Dedifferentiated amniotic fluid mesenchymal stem cell (primary cell): Measurements from ENCODE around the gene YY1.

Experiments
- DNase-seq: peaks from one replicate; pipeline ENCODE4 v3.0.0-alpha.2; 2016; ENCODE audit errors: extremely low spot score

YY1 gene

DNA sequence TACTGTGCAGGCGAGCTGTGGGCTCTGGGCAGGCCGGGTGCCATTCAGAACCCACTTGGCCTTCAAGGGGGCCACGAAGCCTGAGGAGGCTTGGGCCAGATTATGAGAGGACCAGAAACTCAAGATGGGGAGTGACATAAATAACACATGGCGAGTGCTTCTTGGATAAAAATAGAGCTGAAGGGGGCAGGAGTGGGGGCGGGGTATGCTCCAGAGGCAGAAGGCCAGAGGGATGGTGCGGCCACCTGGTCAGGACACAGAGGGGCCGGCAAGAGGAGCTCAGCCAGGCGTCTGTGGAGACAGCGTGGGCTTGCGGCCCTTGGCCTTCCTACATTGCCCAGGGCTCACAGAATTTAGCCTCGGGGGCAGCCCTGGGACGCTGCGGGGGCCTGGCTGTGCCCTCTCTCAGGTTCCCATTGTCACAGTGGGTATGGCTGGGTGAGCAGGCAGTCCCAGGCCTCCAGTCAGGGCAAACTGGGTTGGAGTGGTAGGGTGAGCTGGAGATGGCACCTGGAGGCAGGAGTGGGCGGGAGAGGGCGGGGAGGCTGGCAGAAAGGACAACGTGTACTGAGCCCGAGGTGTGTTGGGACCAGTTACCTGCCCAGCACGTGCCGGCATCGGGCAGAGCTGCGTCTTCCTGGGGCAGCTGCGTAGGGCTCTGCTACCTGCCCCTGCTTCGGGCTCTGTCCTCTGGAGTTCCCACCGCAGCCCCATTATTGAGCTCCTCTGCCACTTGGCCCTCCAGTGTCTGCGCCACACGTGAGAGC, 74.7 kb downstream of the YY1 start:
- DNase-seq, result no peak

DNA sequence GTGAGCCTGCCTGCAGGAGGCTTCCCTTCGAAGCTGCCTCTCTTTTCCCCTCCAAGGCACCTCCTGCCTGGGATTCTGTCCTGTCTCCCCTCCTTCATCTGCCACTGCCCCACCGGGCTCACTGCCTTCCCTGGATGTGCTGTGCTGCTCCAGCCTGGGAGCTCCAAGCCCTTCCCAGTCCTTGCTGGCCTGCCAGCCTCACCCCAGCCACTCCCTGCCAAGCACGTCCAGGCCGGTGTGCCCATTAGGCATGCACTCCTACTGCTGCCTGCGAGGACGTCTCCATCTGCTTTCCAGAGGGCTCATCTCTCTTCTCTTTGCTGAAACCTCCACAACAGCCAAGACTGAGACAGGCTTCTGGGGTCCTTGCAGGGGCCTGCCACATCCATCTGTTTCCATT, 75.8 kb downstream of the YY1 start:
- no peak for DNase-seq

DNA sequence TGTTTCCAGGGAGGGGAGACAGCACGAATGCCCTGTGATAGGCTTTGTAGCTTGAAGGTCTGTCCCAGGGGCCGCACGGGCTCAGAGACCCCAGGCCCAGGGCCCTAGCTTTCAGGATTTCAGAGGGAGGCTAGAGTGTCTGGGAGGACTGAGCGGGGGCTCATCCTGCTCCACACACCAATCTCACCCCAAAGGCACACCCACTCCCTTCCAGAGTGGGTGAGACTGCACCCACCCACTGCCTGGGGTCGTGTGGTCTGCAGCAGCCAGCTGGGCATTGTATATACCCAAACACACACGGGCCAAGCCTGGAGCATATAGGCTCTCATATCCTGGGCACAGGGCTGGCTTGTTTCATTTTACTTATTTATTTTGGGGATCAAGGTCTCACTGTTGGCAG, 78.4 kb downstream of the YY1 start:
- no peak for DNase-seq

DNA sequence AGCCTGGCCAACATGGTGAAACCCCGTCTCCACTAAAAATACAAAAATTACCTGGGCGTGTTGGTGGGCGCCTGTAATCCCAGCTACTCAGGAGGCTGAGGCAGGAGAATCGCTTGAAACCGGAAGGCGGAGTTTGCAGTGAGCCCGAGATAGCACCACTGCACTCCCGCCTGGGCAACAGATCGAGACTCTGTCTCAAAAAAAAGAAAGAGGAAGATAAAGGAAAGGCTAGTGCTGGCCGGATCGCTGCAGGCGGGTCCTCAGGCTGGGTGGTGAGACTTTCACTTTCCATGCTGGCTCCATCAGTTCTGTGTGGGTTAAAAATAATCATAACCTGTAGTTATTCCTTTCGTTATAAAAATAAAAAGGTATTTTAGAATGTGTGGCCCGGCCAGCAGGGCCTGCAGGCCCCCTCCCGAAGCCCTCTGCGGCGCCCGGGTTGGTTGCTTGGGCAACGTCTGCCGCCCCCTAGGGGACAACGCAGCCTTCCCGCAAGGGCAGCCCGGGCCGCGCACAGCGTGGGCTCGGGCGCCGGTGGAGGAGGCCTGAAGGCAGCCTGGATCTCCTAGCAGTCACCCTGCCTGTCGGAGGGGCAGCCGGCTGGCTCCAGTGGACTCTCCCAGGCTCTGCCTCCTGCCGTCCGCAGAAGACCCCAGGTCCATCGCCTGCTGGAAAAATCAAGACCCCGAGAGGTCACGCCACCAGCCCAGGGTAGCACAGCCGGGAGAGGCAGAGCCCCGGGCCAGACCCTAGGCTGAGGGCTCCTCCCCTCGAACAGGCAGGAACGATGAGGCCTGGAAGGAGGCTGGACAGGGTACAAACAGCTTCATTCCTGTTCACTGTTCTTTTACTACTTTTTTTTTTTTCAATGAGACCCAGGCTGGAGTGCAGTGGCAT, 79.2 kb downstream of the YY1 start:
- DNase-seq, result no peak

GRCh38 chr14:100320157-100320856, 81.4 kb downstream of the YY1 start:
- DNase-seq, result no peak

DNA sequence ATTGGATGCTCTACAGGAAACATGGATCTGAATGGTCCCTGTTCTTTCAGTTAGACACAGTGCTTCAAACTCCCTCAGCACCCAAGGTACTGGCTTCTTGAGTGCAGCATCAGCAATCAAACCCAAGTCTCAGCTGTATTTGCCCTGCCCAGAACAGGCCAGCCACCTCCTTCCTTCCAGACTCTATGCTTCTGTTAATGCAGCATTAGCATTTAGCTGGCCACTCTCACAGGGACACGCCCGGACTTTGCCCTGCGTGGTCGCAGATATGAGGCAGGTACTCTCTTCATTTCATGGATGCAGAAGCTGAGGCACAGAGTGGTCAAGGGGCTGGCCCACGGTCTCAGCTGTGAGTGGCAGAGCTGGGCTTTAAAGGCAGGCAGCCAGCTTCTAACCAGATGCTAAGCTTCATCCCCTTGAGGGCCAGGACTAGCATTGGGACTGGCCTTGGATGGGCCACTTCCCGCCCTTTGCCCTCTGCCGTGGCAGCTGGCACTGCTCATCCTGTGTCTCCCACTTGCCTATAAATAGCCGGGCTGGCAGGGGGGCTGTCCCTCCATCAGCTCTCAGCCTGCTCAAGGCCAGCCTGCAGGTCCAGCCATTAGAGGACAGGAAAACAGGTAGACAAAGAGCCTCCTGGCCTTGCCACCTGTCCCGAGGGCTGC, 82.7 kb downstream of the YY1 start:
- no peak for DNase-seq

- no peak for DNase-seq
Measured at GRCh38 chr14:100322138-100322957, 83.4 kb downstream of the YY1 start.

DNA sequence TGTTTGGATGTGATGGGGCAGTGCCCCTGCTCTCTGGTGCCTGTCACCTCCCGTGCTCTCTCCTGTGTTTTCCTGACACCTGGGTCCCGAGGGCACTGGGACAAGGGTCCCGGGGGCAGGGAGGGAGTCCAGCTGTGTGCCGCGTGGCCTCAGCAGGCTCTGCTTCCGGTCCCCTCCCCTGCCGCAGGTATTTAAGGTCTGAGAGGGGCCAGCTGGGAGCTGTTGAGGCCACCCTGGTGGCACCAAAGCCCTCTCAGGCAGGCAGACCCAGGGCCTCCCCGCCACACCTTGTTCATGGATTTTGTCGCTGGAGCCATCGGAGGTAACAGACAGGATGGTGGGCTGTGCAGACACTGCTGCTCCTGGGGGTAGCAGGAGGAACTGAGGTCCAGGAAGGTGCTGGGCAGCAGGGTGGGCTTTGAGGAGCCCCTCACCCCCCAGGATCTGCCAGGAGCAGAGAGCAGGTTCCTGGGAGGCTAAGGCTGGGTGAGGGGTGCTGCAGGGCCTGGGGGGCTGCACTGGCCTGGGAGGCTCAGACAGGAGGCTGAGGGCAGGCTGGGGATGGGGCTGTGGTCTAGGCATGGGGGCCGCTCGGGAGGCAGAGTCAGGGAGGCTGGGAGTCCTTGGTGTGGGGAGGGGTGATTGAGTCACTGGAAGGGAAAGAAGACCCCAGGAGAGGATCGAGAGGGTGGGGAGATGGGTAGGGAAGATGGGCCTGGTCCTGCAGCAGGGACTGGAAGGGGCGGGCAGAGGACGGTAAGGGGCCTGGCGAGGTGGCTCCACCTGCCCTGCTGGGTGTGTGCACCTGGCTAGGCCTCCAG, 84.4 kb downstream of the YY1 start, which contains the start of gene SLC25A47:
TSS of gene SLC25A47 (plus strand) at position 219 of the 821 bp plus-strand sequence. CDS start at position 295, 76 bp downstream.
- no peak for DNase-seq

DNA sequence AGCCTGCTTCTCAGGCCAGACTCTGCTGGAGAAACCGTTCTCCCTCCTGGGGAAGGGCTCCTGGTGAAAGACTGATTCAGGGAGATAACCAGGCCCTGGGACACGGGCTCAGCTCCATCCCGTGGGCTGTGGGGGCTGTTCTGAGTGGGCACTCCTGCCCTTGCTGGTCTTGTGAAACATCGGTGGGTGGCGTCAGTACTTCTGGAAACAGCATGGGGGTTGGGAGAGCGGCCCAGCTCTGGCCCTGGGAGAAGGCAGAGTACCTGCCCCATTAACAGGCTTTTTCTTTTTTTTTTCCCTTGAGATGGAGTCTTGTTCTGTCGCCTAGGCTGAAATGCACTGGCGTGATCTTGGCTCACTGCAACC, 85.0 kb downstream of the YY1 start:
- DNase-seq, result no peak

DNA sequence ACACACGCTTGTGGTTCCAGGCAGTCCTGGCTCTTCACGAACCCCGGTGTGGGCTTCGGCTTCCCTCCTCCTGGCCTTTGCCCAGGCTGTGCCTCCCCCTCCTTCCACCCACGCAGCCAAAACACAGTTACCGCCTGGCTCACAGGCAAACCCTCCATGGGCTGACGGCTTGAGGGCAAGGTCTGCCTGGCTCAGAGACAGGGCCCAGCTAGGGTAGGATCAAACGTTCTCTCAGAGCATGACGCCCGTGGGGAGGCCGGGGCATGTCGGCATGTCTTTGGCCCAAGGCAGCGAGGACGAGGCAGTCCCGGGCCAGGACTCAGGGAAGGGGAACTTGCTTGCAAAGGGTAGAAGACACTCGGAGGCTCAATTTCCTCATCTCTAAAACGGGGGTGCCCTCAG, 86.3 kb downstream of the YY1 start:
- no peak for DNase-seq

- DNase-seq, result no peak
Measured at GRCh38 chr14:100325958-100326357, 87.0 kb downstream of the YY1 start.

- DNase-seq, result no peak
Measured at GRCh38 chr14:100327128-100327527, 88.2 kb downstream of the YY1 start.

DNA sequence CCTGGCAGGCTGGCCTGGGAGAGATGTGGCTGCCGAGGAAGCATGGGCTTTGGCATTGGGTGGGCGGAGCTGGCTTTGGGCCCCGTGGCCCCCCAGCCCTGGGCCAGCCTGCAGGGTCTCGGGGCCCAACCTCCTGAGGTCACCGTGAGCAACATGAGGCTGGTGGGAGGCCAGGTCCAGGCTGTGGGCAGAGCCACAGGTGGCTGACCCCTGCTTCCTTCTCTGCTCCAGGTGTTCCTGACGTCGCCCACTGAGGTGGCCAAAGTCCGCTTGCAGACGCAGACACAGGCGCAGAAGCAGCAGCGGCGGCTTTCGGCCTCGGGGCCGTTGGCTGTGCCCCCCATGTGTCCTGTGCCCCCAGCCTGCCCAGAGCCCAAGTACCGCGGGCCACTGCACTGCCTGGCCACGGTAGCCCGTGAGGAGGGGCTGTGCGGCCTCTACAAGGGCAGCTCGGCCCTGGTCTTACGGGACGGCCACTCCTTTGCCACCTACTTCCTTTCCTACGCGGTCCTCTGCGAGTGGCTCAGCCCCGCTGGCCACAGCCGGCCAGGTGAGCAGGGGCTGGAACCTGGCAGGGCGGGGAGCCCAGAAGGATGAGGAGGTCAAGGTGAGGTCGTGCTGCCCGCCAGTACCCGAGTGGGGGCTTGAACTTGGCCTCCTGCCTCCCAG, 89.7 kb downstream of the YY1 start:
- DNase-seq, result no peak

GRCh38 chr14:100329233-100330006, 90.5 kb downstream of the YY1 start:
- DNase-seq, result no peak

DNA sequence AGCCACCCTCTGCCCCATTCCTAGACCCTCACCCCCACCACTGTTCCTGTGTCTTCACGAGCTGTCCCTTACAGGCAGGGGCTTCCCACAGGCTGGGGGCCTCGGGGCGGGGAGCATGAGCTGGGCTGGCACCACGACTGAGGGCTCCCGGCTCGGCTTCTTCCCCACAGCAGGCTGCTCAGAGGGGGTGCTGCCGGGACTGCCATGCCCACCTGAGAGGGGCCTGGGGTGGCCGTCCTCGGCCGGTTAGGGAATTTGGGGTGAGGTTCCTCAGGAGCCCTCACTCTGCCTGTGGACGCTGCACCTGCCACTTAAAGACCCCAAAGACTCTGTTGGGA, 91.0 kb downstream of the YY1 start:
- DNase-seq, result no peak

DNA sequence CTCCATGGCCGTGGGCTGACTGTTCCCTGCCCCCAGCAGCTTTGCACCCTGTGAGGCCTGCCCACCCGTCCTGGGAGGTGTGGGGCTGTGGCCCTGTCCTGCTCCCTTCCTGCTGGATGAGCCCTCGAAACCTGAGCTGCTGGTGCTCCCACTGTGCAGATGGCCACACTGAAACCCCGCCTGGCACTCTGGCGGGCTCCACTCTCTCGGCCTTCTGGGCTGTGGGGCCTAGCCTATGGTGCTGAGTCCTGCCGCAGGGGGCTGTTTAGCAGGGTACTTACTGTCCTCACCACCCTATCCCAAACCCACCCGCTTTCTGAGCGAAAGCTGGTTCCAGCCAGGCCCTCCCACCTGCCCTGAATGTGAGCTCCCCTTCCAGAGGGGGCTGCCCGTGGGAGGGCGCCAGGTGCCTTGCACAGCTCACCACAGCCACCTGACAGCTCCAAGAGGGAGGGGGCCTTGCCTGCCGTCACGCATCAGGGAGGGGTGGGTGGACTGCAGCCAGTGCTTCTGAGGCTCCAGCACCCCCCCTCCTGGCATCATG, 91.5 kb downstream of the YY1 start:
- DNase-seq, result no peak

- no peak for DNase-seq
Measured at GRCh38 chr14:100332071-100332639, 93.2 kb downstream of the YY1 start.
